ENCODE results near the gene PTPRT. TPM values are rescaled to one million over a fixed set of nuclear protein-coding genes. Genes with fewer than 3 reads are reported as not detected.

The PTPRT gene
- polyA plus RNA-seq, 1 of the 3 experiments (the other 2 are of a cell fraction): not detected

DNA sequence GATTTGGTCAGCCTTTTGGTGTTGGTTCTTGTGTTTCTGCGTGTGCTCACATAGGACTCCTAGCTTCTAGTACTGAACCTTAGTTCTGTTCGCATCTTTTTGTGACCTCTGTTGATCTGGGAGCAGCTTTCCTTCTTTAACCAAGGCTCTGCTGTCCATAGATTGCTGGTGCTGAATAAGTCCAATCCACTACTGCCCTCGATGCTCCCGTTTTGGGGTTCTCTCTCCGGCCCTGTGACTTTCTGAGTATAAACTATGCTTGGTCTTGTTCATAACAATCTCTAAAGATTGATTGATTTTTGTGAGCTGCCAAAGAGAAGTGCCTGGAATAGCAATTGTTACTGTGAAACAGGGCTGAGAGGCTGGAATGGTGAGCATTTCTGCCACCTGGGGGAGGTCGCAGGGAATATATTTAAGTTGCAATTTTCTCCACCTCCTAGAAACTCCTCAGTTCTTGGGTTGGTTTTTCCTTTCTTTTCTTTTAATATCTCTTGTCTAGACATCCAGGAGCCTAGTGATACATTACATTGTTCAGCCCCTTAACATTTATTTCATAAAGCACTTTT lies 1148.6 kb downstream of the PTPRT start:
- no peak for DNase-seq
- 17% methylated on average over 6 of the region's 6 CpGs for WGBS (ENCODE audit: low lambda C conversion rate)
- Histone ChIP-seq H3K4me1 (ENCODE audit: control insufficient read depth in 1 of 2, insufficient read depth in 2 of 2, low read depth in 1 of 2, low read length in 1 of 2) (peaks cover 0 to 13% of the 10 kb centered on the region in 2 experiments; a peak in 1 of 4 replicates), H3K27ac (ENCODE audit: low read depth in 2 of 2, low read length in 1 of 2) (no peak overlapping the region), H3F3A (replicated peaks; ENCODE audit: insufficient read depth) (no peaks in the 10 kb centered on the region), H3K36me3 (replicated peaks in 1 of 2; ENCODE audit: control insufficient read depth in 1 of 2, insufficient read depth in 2 of 2, low read length in 1 of 2) (no peaks in the 10 kb centered on the region), H2AFZ (ENCODE audit: low read depth) (no peak overlapping the region), H4K20me1 (ENCODE audit: insufficient read depth) (no peaks in the 10 kb centered on the region), H3K9ac (no peak overlapping the region), H3K4me2 (no peak overlapping the region), H3K9me2 (no peaks in the 10 kb centered on the region), H3K4me3 (ENCODE audit: low read depth in 2 of 2, low read length in 1 of 2) (no peak overlapping the region), H3K27me3 (ENCODE audit: insufficient read depth) (no peaks in the 10 kb centered on the region), H3K9me3 (no peaks in the 10 kb centered on the region), H3K79me2 (ENCODE audit: insufficient read depth) (no peaks in the 10 kb centered on the region)
- CTCF ChIA-PET: interaction anchor here (0.8 to 6.0 kb wide), 7 partner anchors 11 to 472 kb away, joined by 3 to 25 read pairs (median 5); no protein-coding TSS in a partner anchor
- TF ChIP-seq, protein P1, sequence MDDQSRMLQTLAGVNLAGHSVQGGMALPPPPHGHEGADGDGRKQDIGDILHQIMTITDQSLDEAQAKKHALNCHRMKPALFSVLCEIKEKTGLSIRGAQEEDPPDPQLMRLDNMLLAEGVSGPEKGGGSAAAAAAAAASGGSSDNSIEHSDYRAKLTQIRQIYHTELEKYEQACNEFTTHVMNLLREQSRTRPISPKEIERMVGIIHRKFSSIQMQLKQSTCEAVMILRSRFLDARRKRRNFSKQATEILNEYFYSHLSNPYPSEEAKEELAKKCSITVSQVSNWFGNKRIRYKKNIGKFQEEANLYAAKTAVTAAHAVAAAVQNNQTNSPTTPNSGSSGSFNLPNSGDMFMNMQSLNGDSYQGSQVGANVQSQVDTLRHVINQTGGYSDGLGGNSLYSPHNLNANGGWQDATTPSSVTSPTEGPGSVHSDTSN (IDR thresholded peaks at IDR 0.05): no peak
- TF ChIP-seq, protein P2, sequence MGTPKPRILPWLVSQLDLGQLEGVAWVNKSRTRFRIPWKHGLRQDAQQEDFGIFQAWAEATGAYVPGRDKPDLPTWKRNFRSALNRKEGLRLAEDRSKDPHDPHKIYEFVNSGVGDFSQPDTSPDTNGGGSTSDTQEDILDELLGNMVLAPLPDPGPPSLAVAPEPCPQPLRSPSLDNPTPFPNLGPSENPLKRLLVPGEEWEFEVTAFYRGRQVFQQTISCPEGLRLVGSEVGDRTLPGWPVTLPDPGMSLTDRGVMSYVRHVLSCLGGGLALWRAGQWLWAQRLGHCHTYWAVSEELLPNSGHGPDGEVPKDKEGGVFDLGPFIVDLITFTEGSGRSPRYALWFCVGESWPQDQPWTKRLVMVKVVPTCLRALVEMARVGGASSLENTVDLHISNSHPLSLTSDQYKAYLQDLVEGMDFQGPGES (IDR thresholded peaks at IDR 0.05; ENCODE audit: low read depth, low read length): no peak
- peak; percentile 61 for TF ChIP-seq RAD21 (IDR thresholded peaks at IDR 0.05; ENCODE audit: low read length)
- TF ChIP-seq SMC3 (IDR thresholded peaks at IDR 0.05; ENCODE audit: low read depth, low read length): peak; percentile 29; the same call in 1 of the 2 replicates
- TF ChIP-seq, protein P3, sequence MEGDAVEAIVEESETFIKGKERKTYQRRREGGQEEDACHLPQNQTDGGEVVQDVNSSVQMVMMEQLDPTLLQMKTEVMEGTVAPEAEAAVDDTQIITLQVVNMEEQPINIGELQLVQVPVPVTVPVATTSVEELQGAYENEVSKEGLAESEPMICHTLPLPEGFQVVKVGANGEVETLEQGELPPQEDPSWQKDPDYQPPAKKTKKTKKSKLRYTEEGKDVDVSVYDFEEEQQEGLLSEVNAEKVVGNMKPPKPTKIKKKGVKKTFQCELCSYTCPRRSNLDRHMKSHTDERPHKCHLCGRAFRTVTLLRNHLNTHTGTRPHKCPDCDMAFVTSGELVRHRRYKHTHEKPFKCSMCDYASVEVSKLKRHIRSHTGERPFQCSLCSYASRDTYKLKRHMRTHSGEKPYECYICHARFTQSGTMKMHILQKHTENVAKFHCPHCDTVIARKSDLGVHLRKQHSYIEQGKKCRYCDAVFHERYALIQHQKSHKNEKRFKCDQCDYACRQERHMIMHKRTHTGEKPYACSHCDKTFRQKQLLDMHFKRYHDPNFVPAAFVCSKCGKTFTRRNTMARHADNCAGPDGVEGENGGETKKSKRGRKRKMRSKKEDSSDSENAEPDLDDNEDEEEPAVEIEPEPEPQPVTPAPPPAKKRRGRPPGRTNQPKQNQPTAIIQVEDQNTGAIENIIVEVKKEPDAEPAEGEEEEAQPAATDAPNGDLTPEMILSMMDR (IDR thresholded peaks at IDR 0.05): no peak
- POLR2A ChIA-PET: interaction anchor here (0.6 kb wide), 1 partner anchor 10 kb away, joined by 3 read pairs; no protein-coding TSS in a partner anchor

DNA sequence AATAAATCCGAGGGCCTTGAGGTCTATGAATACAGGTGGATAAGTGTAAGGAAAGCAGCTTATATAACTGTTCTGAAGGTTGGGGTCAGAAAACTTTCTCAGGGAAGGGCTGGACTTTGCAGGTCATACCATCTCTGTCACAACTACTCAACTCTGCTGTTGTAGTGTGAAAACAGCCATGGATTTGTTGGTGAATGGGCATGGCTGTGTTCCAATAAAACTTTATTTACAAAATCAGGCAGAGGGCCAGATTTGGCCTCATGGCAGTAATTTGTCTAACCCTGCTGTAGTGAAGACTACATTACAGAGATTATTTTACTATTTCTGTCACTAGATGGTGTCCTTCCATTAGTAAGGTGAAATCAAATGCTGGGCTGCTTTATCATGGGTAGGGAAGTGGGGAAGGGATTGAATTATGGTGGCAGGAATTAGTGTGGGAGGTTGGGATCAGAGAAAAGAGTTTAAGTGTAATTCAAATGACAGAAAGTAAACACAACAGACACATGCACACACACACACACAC lies 1161.9 kb downstream of the PTPRT start:
- H2AFZ ChIP-seq (ENCODE audit: low read depth): no peak overlapping the region
- TF ChIP-seq ELF1 (IDR thresholded peaks at IDR 0.05): no peak
- TF ChIP-seq RAD21 (IDR thresholded peaks at IDR 0.05; ENCODE audit: low read length): peak; percentile 80
- TF ChIP-seq, protein P1 (IDR thresholded peaks at IDR 0.05): no peak
- no peak for TF ChIP-seq MXI1 (IDR thresholded peaks at IDR 0.05; ENCODE audit: low read depth, low read length)
- TF ChIP-seq SMC3 (IDR thresholded peaks at IDR 0.05; ENCODE audit: low read depth, low read length): peak; percentile 48
- TF ChIP-seq RXRA (IDR thresholded peaks at IDR 0.05; ENCODE audit: borderline replicate concordance, low read depth): no peak
- ChIA-PET CTCF (interaction anchor here (0.7 to 3.3 kb wide), 22 partner anchors 9 to 1159 kb away, joined by 3 to 25 read pairs (median 4); no protein-coding TSS in a partner anchor), POLR2A (interaction anchor here (0.6 kb wide), 1 partner anchor 244 kb away, joined by 3 read pairs; no protein-coding TSS in a partner anchor)
- no peaks in the 10 kb centered on the region for H3K27me3 ChIP-seq (ENCODE audit: insufficient read depth)
- DNase-seq: peak; percentile 38
- H3K4me1 ChIP-seq (ENCODE audit: control insufficient read depth in 1 of 2, insufficient read depth in 2 of 2, low read depth in 1 of 2, low read length in 1 of 2): no peaks in the 10 kb centered on the region; a peak in 1 of 4 replicates
- no peaks in the 10 kb centered on the region for H4K20me1 ChIP-seq (ENCODE audit: insufficient read depth)
- 4% methylated on average over 1 of the region's 1 CpG for WGBS (ENCODE audit: low lambda C conversion rate)
- H3K79me2 ChIP-seq (ENCODE audit: insufficient read depth): no peaks in the 10 kb centered on the region
- H3K4me3 ChIP-seq (ENCODE audit: low read depth in 2 of 2, low read length in 1 of 2): no peak overlapping the region
- H3F3A ChIP-seq (replicated peaks; ENCODE audit: insufficient read depth): no peaks in the 10 kb centered on the region
- no peak overlapping the region for H3K4me2 ChIP-seq
- no peaks in the 10 kb centered on the region for H3K9me3 ChIP-seq
- no peak overlapping the region for H3K9ac ChIP-seq
- H3K9me2 ChIP-seq: no peaks in the 10 kb centered on the region
- H3K36me3 ChIP-seq (replicated peaks in 1 of 2; ENCODE audit: control insufficient read depth in 1 of 2, insufficient read depth in 2 of 2, low read length in 1 of 2): no peaks in the 10 kb centered on the region
- no peak overlapping the region for H3K27ac ChIP-seq (ENCODE audit: low read depth in 2 of 2, low read length in 1 of 2)

Data from SK-N-SH (cell line).